Measurements from ENCODE around the gene FNDC3B.

FNDC3B gene

GRCh38 chr3:172182797-172183196 lies 143.4 kb downstream of the FNDC3B start:
- in situ Hi-C loops (cut with HindIII; ENCODE audit: low sequenced_read_pairs) = no loop called here
- H3K4me3 ChIP-seq (ENCODE audit: low read depth, low read length) = no peak overlapping the region

GRCh38 chr3:172184106-172184822 lies 144.9 kb downstream of the FNDC3B start:
- in situ Hi-C loops (cut with HindIII; ENCODE audit: low sequenced_read_pairs) = no loop called here
- TF ChIP-seq CTCF (IDR thresholded peaks at IDR 0.05; ENCODE audit: low read depth, low read length, missing control alignments) = no peak
- H3K4me3 ChIP-seq (ENCODE audit: low read depth, low read length) = no peak overlapping the region
- no peak for DNase-seq (ENCODE audit: low read depth)

More at GRCh38 chr3:172182797-172183196, 143.4 kb downstream of the FNDC3B start:
- no peak for TF ChIP-seq CTCF (IDR thresholded peaks at IDR 0.05; ENCODE audit: low read depth, low read length, missing control alignments)
- no peak for DNase-seq (ENCODE audit: low read depth)

- in situ Hi-C loops (cut with HindIII; ENCODE audit: low sequenced_read_pairs) = no loop called here
- DNase-seq (ENCODE audit: low read depth) = no peak
- H3K4me3 ChIP-seq (ENCODE audit: low read depth, low read length) = no peak overlapping the region
- no peak for TF ChIP-seq CTCF (IDR thresholded peaks at IDR 0.05; ENCODE audit: low read depth, low read length, missing control alignments)
Measured at GRCh38 chr3:172185907-172186306, 146.5 kb downstream of the FNDC3B start.

- no peak for TF ChIP-seq CTCF (IDR thresholded peaks at IDR 0.05; ENCODE audit: low read depth, low read length, missing control alignments)
- H3K4me3 ChIP-seq (ENCODE audit: low read depth, low read length) = no peak overlapping the region
- no peak for DNase-seq (ENCODE audit: low read depth)
- in situ Hi-C loops (cut with HindIII; ENCODE audit: low sequenced_read_pairs) = no loop called here
Measured at GRCh38 chr3:172186607-172187006, 147.2 kb downstream of the FNDC3B start.

GRCh38 chr3:172187511-172187910 lies 148.1 kb downstream of the FNDC3B start:
- no peak for TF ChIP-seq CTCF (IDR thresholded peaks at IDR 0.05; ENCODE audit: low read depth, low read length, missing control alignments)
- no peak overlapping the region for H3K4me3 ChIP-seq (ENCODE audit: low read depth, low read length)
- in situ Hi-C loops (cut with HindIII; ENCODE audit: low sequenced_read_pairs) = no loop called here
- no peak for DNase-seq (ENCODE audit: low read depth)

GRCh38 chr3:172188511-172188910 lies 149.1 kb downstream of the FNDC3B start:
- no peak for DNase-seq (ENCODE audit: low read depth)
- TF ChIP-seq CTCF (IDR thresholded peaks at IDR 0.05; ENCODE audit: low read depth, low read length, missing control alignments) = no peak
- H3K4me3 ChIP-seq (ENCODE audit: low read depth, low read length) = no peak overlapping the region
- in situ Hi-C loops (cut with HindIII; ENCODE audit: low sequenced_read_pairs) = no loop called here

Data from astrocyte of the cerebellum (primary cell).